GM03348 (cell line): Measurements from ENCODE around the gene FAM177B.

Source experiments
- DNase-seq: peaks from one replicate; pipeline ENCODE4 v3.0.0; 2012; ENCODE audit warnings: low spot score

FAM177B gene

GRCh38 chr1:222787729-222788128, 50.7 kb downstream of the FAM177B start:
- DNase-seq = peak; percentile 12

DNA sequence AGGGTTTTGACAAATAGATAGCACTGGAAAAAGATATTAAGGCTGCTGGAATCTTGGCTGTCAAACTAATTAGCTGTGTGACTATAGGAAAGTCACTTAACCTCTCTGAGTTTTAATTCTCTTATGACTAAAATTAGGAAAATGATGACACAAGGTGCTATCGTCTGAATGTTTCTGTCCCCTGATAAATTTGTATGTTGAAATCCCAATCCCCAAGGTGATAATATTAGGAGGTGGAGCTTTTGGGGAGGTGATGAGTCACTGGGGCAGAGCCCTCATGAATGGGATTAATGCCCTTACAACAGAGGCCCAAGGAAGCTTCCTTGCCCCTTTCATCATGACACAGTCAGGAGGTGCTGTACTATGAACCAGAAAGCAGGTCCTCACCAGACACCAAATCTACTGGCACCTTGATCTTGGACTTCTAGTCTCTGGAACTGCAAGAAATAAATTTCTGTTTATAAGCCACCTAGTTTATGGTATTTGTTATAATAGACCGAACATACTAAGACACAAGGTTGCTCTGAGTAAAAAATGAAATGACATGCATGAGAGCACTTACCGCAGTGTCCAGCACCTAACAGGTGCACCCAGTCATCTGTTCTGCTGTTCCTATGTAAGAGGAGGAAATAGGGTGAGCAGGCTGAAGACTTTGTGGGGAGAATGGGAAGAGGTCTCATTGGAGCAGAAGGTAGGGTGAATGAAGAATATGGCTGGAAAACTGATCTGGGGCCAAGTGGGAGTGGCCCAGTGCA, 51.6 kb downstream of the FAM177B start:
- no peak for DNase-seq

DNA sequence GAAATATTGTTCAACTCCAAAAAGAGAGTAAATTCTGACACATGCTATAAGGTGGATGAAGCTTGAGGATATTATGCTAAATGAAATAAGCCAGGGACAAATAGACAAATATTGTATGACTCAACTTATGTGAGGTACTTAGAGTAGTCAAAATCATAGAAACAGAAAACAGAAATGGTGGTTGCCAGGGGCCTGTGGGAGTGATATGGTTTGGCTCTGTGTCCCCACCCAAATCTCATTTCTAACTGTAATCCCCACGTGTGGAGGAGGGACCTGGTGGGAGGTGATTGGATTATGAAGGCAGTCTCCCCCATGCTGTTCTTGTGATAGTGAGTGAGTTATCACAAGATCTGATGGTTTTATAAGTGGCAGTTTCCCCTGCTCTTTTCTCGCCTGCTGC, 53.1 kb downstream of the FAM177B start:
- DNase-seq = no peak

DNA sequence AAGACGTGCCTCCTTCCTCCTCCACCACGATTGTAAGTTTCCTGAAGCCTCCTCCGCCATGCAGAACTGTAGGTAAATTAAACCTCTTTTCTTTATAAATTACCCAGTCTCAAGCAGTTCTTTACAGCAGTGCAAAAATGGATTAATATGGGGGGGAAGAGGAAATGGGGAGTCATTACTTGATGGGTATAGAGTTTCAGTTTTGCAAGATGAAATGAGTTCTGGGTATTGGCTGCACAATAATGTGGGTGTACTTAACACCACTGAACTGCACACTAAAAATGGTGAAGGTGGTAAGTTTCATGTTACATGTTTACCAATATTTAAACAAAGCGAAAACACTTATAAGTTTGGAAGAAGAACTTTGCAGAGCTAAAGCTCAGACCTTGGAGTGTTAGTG, 53.5 kb downstream of the FAM177B start:
- no peak for DNase-seq

DNA sequence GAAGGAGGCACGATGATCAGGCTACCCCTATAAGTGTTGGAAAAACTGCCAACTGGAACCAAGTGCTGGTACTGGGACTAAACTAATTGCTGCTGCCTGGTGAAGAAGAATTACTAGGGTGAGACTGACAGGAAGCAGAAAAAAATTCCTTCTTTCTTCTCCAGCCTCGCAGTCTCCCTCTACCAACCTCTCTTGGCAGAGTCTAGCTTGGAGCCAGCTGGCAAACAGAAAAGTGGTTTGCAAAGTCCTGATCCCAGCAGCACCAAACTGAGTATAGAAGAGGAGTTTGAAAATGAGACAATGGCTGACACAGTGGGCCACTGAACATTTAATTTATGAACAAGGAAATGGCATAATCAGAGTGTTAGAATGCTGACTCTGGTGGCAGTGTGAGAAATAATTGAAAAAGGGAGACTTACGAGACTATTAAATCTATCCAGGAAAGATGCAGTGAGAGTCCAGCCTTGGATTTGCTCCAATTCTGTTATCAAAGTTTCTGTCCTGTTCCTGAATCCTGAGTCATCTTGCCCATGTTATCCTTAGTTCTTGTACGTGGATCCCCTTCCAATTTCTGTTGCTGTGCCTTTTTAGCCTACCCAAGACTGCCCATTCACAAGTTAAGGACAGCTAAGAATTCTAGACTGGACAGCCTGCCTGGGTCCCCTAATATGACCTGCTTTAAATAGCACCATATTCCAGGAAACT, 54.2 kb downstream of the FAM177B start:
- no peak for DNase-seq

GRCh38 chr1:222792744-222793143, 55.7 kb downstream of the FAM177B start:
- DNase-seq = peak; percentile 63

DNA sequence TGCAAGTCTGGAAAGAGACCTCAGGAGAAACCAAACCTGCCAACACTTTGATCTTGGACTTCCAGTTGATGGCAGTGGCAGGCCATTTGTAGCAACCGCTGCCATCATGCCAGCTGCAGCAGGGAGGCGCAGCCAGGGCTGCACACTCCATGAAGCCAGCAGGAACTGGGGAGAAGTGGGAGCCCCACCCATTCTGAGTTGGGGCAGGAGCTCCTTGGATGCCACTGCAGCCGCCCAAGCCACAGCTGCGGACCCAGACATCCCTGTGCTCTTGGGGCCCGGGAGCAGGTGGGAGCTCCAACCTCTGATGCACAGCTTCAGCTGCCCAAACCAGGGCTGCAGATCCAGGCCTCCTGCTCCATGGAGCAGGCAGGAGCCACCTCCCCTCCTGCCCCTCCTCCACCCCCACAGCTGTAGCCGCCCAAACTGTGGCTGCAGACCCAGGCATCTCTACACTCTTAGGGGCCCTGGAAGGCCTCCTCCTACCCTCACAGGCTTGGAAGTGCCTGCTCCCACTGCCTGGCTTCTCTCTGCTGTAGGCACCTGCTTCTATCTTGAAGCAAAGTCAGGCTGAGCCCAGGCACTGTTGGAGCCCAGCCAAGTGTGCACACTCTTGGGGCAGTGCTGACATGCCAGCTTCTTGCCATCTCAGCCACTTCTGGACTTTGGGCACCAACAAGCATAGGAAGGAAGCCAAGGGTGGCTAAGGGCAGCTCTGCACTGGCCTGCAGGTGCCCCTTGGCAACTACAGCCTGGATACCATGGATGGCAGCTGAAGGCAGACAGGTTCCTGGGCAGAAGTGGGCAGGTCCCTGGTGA, 57.9 kb downstream of the FAM177B start:
- no peak for DNase-seq

- peak; percentile 27 for DNase-seq
These were observed 61.1 kb downstream of the FAM177B start for GRCh38 chr1:222798116-222798515.

DNA sequence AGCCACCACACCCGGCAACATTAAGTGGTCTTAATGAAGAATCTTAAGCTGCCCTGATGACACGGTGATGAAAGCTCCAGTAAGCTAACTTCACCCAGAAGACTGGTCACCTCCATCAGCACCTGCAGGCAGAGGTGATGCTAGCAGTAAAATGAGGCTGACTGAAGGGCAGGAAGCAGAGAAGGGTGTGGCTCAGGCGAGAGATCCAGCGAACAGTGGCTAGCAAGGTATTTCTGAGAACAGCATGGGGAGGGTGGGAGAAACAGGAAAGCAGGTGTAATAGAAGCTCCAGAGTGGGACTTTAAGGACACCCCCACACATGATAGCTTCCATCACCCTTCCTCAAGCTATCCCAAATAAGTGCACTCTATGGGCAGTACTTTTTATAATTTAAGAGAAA, 62.0 kb downstream of the FAM177B start:
- no peak for DNase-seq
